Panc1 (cell line): Measurements from ENCODE around the gene EVI2B. TPM values are rescaled to one million over a fixed set of nuclear protein-coding genes. Genes with fewer than 3 reads are reported as not detected.

ENCODE experiments used
- ATAC-seq: fragments of 200-7000 bp; cut with Tn5 transposase; 2 replicates; pipeline ENCODE4 v1.9.1; 2020; ENCODE audit warnings: mild to moderate bottlenecking, moderate library complexity
- BruUV-seq: library from RNA; stranded (reverse); fragments of 400-500 nt; replicated peaks from 2 replicates; lab custom pipeline; 2021; lab: Mats Ljungman, UMichigan
- CTCF ChIA-PET: fragments of 300-600 bp; sonication (Branson Sonifier 250); formaldehyde crosslinking; loops from one replicate; lab custom pipeline; 2022; ENCODE audit warnings: antibody characterized with exemption; lab: Charles Lee
- POLR2A ChIA-PET: fragments of 300-600 bp; sonication (Branson Sonifier 250); formaldehyde crosslinking; loops from one replicate; lab custom pipeline; 2022; ENCODE audit warnings: antibody characterized with exemption; lab: Charles Lee
- DNase-seq: peaks from one replicate; pipeline ENCODE4 v3.0.0-alpha.2; 2010; ENCODE audit warnings: low read depth, low spot score
- H3K27ac ChIP-seq: 2 replicates; pipeline ENCODE4 v1.5.1; 2011; ENCODE audit warnings: mild to moderate bottlenecking, low read length, inconsistent platforms
- H3K27me3 ChIP-seq: fragments of 200-500 bp; sonication (Bioruptor generic); 2 replicates; pipeline ENCODE4 v1.6.0; 2014; ENCODE audit warnings: low read length, inconsistent platforms; ENCODE audit not compliant: control insufficient read depth, insufficient read depth
- H3K36me3 ChIP-seq: fragments of 200-500 bp; sonication (Bioruptor generic); 2 replicates; pipeline ENCODE4 v1.5.1; 2014; ENCODE audit warnings: inconsistent platforms, mild to moderate bottlenecking, low read length, moderate library complexity; ENCODE audit not compliant: control insufficient read depth, insufficient read depth
- H3K4me1 ChIP-seq: 2 replicates; pipeline ENCODE4 v1.5.1; 2011; ENCODE audit warnings: inconsistent platforms, mild to moderate bottlenecking, low read length, moderate library complexity; ENCODE audit not compliant: control insufficient read depth, insufficient read depth
- H3K4me3 ChIP-seq, 2 experiments: 2 replicates each; pipeline ENCODE4 v1.5.1; 2011 to 2012; ENCODE audit warnings: low read depth in 2 of 2, low read length in 2 of 2, mild to moderate bottlenecking in 2 of 2, inconsistent platforms in 1 of 2, moderate library complexity in 1 of 2
- H3K9me3 ChIP-seq: fragments of 200-500 bp; sonication (Bioruptor generic); 2 replicates; pipeline ENCODE4 v1.5.1; 2014; ENCODE audit warnings: low read depth, mild to moderate bottlenecking, inconsistent platforms, low read length, moderate library complexity; ENCODE audit not compliant: control insufficient read depth, insufficient read depth
- POLR2AphosphoS5 ChIP-seq: IDR thresholded peaks from 2 replicates; pipeline ENCODE4 v1.6.1; 2012; ENCODE audit warnings: mild to moderate bottlenecking, low read depth, low read length, moderate library complexity
- SIN3A ChIP-seq: IDR thresholded peaks from 2 replicates; pipeline ENCODE4 v1.6.1; 2012; ENCODE audit warnings: low read depth, mild to moderate bottlenecking, low read length, moderate library complexity, borderline replicate concordance; ENCODE audit not compliant: insufficient read depth
- TCF7L2 ChIP-seq: IDR thresholded peaks from 2 replicates; pipeline ENCODE4 v1.6.1; 2011; ENCODE audit warnings: mild to moderate bottlenecking, low read depth, low read length, inconsistent platforms
- in situ Hi-C: cut with HindIII; loops from 2 replicates; pipeline ENCODE4 v1.10.0; 2016; ENCODE audit warnings: low sequenced_read_pairs, low pct_unique_long_range_greater_than_20kb
- intact Hi-C: fragments of 100-400 bp; cut with micrococcal nuclease; formaldehyde crosslinking; loops from one replicate; pipeline ENCODE4 v1.10.0; 2022; ENCODE audit not compliant: unreplicated experiment
- total RNA-seq: library from RNA; stranded (reverse); gene quantifications from one replicate; pipeline ENCODE4 v1.2.1, GENCODE V29; 2021; ENCODE audit not compliant: unreplicated experiment
- TF ChIP-seq, protein P1 (sequence below): fragments of 450-650 bp; IDR thresholded peaks from 2 replicates; pipeline ENCODE4 v1.5.1; 2017; ENCODE audit warnings: mild to moderate bottlenecking
- TF ChIP-seq, protein P2 (sequence below), 2 experiments: IDR thresholded peaks; 2 replicates each; pipeline ENCODE4 v1.6.1; 2011 to 2012; ENCODE audit warnings: low read depth in 2 of 2, control low read depth in 1 of 2, low read length in 1 of 2, mild to moderate bottlenecking in 1 of 2, moderate library complexity in 1 of 2; ENCODE audit not compliant: insufficient read depth in 1 of 2

EVI2B gene
- total RNA-seq, 1 experiment from 2014 or later, result 0.08 TPM

DNA sequence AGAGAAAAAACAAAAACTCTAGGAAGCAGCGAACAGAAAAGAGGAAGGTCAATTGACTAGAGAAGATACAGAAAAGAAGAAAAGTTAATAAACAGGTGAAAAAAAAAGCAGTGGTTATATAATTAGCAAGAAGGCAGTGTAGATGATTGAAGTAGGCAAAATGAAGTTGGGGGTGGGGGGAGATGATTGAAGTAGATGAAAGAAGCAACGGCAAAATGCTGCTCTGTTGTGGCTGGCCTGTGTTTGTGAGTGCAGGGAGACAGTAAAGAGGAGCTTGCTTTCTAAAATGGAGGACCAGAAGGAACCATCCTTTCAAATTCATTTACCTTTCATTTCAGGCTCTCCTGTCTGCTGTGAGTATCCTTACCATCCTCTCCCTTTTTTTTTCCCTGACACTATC is 3.6 kb downstream of the EVI2B start:
- CTCF ChIA-PET, result no interaction called here
- intact Hi-C loops, result no loop called here

DNA sequence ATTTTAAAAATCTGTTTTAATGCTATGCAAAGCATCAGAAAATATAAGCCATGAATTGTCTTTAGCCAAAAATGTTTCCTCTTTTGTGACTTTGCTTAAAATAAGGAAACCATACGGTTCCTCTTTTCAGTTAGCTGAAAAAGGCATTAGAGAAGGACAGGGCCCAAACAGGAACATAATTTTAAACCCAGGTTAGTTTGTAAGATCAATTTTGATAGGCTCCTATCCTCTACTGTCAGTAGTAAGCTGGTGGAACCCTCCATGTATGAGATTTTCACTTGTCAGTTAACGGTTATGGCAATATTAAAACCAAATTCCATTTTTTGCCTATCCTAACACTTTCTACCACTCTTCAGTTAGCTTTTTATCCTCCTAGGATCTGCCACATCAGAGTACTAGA is 4.3 kb downstream of the EVI2B start:
- no peaks in the 10 kb centered on the region for H3K9me3 ChIP-seq
- intact Hi-C loops (no loop called here), in situ Hi-C loops (no loop called here)
- DNase-seq (no peak), ATAC-seq (no peak)
- H3K27ac ChIP-seq, result no peak overlapping the region
- POLR2A ChIA-PET, result no interaction called here
- CTCF ChIA-PET, result no interaction called here
- no peak for TF ChIP-seq SIN3A
- TF ChIP-seq POLR2AphosphoS5, result no peak
- TF ChIP-seq TCF7L2, result no peak
- TF ChIP-seq, protein P1, sequence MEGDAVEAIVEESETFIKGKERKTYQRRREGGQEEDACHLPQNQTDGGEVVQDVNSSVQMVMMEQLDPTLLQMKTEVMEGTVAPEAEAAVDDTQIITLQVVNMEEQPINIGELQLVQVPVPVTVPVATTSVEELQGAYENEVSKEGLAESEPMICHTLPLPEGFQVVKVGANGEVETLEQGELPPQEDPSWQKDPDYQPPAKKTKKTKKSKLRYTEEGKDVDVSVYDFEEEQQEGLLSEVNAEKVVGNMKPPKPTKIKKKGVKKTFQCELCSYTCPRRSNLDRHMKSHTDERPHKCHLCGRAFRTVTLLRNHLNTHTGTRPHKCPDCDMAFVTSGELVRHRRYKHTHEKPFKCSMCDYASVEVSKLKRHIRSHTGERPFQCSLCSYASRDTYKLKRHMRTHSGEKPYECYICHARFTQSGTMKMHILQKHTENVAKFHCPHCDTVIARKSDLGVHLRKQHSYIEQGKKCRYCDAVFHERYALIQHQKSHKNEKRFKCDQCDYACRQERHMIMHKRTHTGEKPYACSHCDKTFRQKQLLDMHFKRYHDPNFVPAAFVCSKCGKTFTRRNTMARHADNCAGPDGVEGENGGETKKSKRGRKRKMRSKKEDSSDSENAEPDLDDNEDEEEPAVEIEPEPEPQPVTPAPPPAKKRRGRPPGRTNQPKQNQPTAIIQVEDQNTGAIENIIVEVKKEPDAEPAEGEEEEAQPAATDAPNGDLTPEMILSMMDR, result no peak
- TF ChIP-seq, protein P2, sequence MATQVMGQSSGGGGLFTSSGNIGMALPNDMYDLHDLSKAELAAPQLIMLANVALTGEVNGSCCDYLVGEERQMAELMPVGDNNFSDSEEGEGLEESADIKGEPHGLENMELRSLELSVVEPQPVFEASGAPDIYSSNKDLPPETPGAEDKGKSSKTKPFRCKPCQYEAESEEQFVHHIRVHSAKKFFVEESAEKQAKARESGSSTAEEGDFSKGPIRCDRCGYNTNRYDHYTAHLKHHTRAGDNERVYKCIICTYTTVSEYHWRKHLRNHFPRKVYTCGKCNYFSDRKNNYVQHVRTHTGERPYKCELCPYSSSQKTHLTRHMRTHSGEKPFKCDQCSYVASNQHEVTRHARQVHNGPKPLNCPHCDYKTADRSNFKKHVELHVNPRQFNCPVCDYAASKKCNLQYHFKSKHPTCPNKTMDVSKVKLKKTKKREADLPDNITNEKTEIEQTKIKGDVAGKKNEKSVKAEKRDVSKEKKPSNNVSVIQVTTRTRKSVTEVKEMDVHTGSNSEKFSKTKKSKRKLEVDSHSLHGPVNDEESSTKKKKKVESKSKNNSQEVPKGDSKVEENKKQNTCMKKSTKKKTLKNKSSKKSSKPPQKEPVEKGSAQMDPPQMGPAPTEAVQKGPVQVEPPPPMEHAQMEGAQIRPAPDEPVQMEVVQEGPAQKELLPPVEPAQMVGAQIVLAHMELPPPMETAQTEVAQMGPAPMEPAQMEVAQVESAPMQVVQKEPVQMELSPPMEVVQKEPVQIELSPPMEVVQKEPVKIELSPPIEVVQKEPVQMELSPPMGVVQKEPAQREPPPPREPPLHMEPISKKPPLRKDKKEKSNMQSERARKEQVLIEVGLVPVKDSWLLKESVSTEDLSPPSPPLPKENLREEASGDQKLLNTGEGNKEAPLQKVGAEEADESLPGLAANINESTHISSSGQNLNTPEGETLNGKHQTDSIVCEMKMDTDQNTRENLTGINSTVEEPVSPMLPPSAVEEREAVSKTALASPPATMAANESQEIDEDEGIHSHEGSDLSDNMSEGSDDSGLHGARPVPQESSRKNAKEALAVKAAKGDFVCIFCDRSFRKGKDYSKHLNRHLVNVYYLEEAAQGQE (IDR thresholded peaks at IDR 0.05; ENCODE audit: insufficient read depth in 1 of 2, low read depth in 2 of 2, low read length in 1 of 2), result no peak
- 0 out of 2 replicates have a peak, but pooled peaks cover 4% of the 10 kb centered on the region for H3K4me1 ChIP-seq
- no peaks in the 10 kb centered on the region for H3K27me3 ChIP-seq
- H3K36me3 ChIP-seq, result no peaks in the 10 kb centered on the region
- H3K4me3 ChIP-seq, result no peak overlapping the region
- no TSS peak for BruUV-seq

More for the DNA sequence above, 3.6 kb downstream of the EVI2B start:
- Histone ChIP-seq H3K4me3 (no peak overlapping the region), H3K9me3 (no peaks in the 10 kb centered on the region), H3K27me3 (no peaks in the 10 kb centered on the region), H3K27ac (no peak overlapping the region), H3K36me3 (no peaks in the 10 kb centered on the region), H3K4me1 (0 out of 2 replicates have a peak, but pooled peaks cover 4% of the 10 kb centered on the region)
- ATAC-seq, result no peak
- in situ Hi-C loops, result no loop called here
- DNase-seq, result no peak
- POLR2A ChIA-PET, result no interaction called here
- TF ChIP-seq POLR2AphosphoS5, result no peak
- no peak for TF ChIP-seq TCF7L2
- TF ChIP-seq SIN3A, result no peak
- TF ChIP-seq, protein P2 (IDR thresholded peaks at IDR 0.05; ENCODE audit: insufficient read depth in 1 of 2, low read depth in 2 of 2, low read length in 1 of 2), result no peak
- TF ChIP-seq, protein P1, result no peak
- BruUV-seq, result TSS peak; percentile 24
